ENCODE results near the gene DDX20. TPM values are rescaled to one million over a fixed set of nuclear protein-coding genes. Genes with fewer than 3 reads are reported as not detected.

DDX20 gene
- total and polyA plus RNA-seq, 2 experiments from 2014 or later, result 11.5 to 24.2 TPM

GRCh38 chr1:111776861-111777260, 21.2 kb downstream of the DDX20 start:
- no peak overlapping the region for H3K9ac ChIP-seq
- DNase-seq, result no peak
- no peak overlapping the region for H3K4me3 ChIP-seq

DNA sequence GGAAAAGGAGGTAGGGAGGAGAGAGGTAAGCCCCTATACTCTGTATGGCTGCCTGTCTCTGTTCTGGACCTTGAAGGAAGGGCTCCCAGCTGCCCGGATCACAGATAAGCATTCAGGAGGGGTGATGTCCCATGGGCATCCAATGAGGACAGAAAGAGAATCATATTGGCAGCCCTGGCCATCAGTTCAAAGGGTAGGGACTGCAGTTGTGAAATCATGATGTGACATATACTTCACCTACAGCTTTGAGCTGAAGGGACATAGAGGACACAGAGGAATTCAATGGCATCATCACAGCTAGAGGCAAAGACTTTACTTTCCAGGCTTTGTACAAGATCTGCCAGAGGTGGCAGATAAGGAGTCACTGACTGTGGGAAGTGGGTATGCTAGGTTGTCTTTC, 21.6 kb downstream of the DDX20 start:
- no peak for TF ChIP-seq EZH2phosphoT487 (IDR thresholded peaks at IDR 0.05; ENCODE audit: insufficient read depth, low read depth)
- TF ChIP-seq EZH2 (IDR thresholded peaks at IDR 0.05; ENCODE audit: insufficient read depth, poor library complexity, severe bottlenecking), result no peak
- Histone ChIP-seq H3K4me3 (no peak overlapping the region), H3K79me2 (ENCODE audit: insufficient read depth) (no peaks in the 10 kb centered on the region), H3K27me3 (replicated peaks; ENCODE audit: insufficient read depth) (no peaks in the 10 kb centered on the region), H3K9me3 (ENCODE audit: low read depth) (no peaks in the 10 kb centered on the region), H3K36me3 (ENCODE audit: low read depth) (no peaks in the 10 kb centered on the region), H3K4me1 (ENCODE audit: insufficient read depth) (peaks cover 13% of the 10 kb centered on the region), H3K9ac (no peak overlapping the region), H4K20me1 (ENCODE audit: insufficient read depth) (no peaks in the 10 kb centered on the region), H3F3A (ENCODE audit: insufficient read depth) (no peaks in the 10 kb centered on the region), H2AFZ (no peak overlapping the region), H3K9me2 (ENCODE audit: insufficient read depth) (no peaks in the 10 kb centered on the region), H3K4me2 (ENCODE audit: unreplicated experiment) (no peak overlapping the region), H3K27ac (no peak overlapping the region)
- in situ Hi-C loops (cut with MboI), result no loop called here
- 85 to 92% methylated on average over 1 of the region's 1 CpG for WGBS, 2 experiments (ENCODE audit: low coverage in 1 of 2, low lambda C conversion rate in 2 of 2, missing lambda C conversion rate in 2 of 2)
- no peak for DNase-seq

More at GRCh38 chr1:111776861-111777260, 21.2 kb downstream of the DDX20 start:
- Histone ChIP-seq H3F3A (ENCODE audit: insufficient read depth) (no peaks in the 10 kb centered on the region; the same call in 1 of the 2 replicates), H3K4me1 (ENCODE audit: insufficient read depth) (peaks cover 13% of the 10 kb centered on the region), H3K36me3 (ENCODE audit: low read depth) (no peaks in the 10 kb centered on the region), H2AFZ (no peak overlapping the region), H3K4me2 (ENCODE audit: unreplicated experiment) (no peak overlapping the region), H4K20me1 (ENCODE audit: insufficient read depth) (no peaks in the 10 kb centered on the region), H3K27me3 (replicated peaks; ENCODE audit: insufficient read depth) (no peaks in the 10 kb centered on the region), H3K79me2 (ENCODE audit: insufficient read depth) (no peaks in the 10 kb centered on the region), H3K9me3 (ENCODE audit: low read depth) (no peaks in the 10 kb centered on the region), H3K9me2 (ENCODE audit: insufficient read depth) (no peaks in the 10 kb centered on the region), H3K27ac (no peak overlapping the region)
- TF ChIP-seq EZH2 (IDR thresholded peaks at IDR 0.05; ENCODE audit: insufficient read depth, poor library complexity, severe bottlenecking), result no peak
- TF ChIP-seq EZH2phosphoT487 (IDR thresholded peaks at IDR 0.05; ENCODE audit: insufficient read depth, low read depth), result no peak
- WGBS, 2 experiments (ENCODE audit: low coverage in 1 of 2, low lambda C conversion rate in 2 of 2, missing lambda C conversion rate in 2 of 2), result 86 to 90% methylated on average over 8 of the region's 8 CpGs
- in situ Hi-C loops (cut with MboI), result no loop called here

GRCh38 chr1:111778066-111778465, 22.4 kb downstream of the DDX20 start:
- H3K27ac ChIP-seq, result no peak overlapping the region
- no peaks in the 10 kb centered on the region for H3K36me3 ChIP-seq (ENCODE audit: low read depth)
- H4K20me1 ChIP-seq (ENCODE audit: insufficient read depth), result no peaks in the 10 kb centered on the region
- no peaks in the 10 kb centered on the region for H3F3A ChIP-seq (ENCODE audit: insufficient read depth)
- WGBS, 2 experiments (ENCODE audit: low coverage in 1 of 2, low lambda C conversion rate in 2 of 2, missing lambda C conversion rate in 2 of 2), result 68% methylated on average over 6 of the region's 6 CpGs
- H3K27me3 ChIP-seq (replicated peaks; ENCODE audit: insufficient read depth), result no peaks in the 10 kb centered on the region
- no peak overlapping the region for H2AFZ ChIP-seq
- H3K4me3 ChIP-seq, result no peak overlapping the region
- TF ChIP-seq EZH2 (IDR thresholded peaks at IDR 0.05; ENCODE audit: insufficient read depth, poor library complexity, severe bottlenecking) (no peak), EZH2phosphoT487 (IDR thresholded peaks at IDR 0.05; ENCODE audit: insufficient read depth, low read depth) (no peak)
- no peaks in the 10 kb centered on the region for H3K79me2 ChIP-seq (ENCODE audit: insufficient read depth)
- DNase-seq, result no peak
- in situ Hi-C loops (cut with MboI), result no loop called here
- H3K9me3 ChIP-seq (ENCODE audit: low read depth), result no peaks in the 10 kb centered on the region
- H3K9ac ChIP-seq, result no peak overlapping the region
- H3K4me1 ChIP-seq (ENCODE audit: insufficient read depth), result peaks cover 13% of the 10 kb centered on the region
- no peak overlapping the region for H3K4me2 ChIP-seq (ENCODE audit: unreplicated experiment)
- H3K9me2 ChIP-seq (ENCODE audit: insufficient read depth), result no peaks in the 10 kb centered on the region

GRCh38 chr1:111778541-111779051, 22.9 kb downstream of the DDX20 start:
- in situ Hi-C loops (cut with MboI), result no loop called here
- Histone ChIP-seq H3K4me1 (ENCODE audit: insufficient read depth) (peaks cover 13% of the 10 kb centered on the region), H2AFZ (no peak overlapping the region), H3K4me3 (no peak overlapping the region), H3K79me2 (ENCODE audit: insufficient read depth) (no peaks in the 10 kb centered on the region), H3K27ac (no peak overlapping the region), H3K9me2 (ENCODE audit: insufficient read depth) (no peaks in the 10 kb centered on the region), H3K4me2 (ENCODE audit: unreplicated experiment) (no peak overlapping the region), H3K27me3 (replicated peaks; ENCODE audit: insufficient read depth) (no peaks in the 10 kb centered on the region), H3K9me3 (ENCODE audit: low read depth) (no peaks in the 10 kb centered on the region), H3K9ac (no peak overlapping the region), H3K36me3 (ENCODE audit: low read depth) (no peaks in the 10 kb centered on the region), H3F3A (ENCODE audit: insufficient read depth) (no peaks in the 10 kb centered on the region), H4K20me1 (ENCODE audit: insufficient read depth) (no peaks in the 10 kb centered on the region)
- DNase-seq, result no peak
- TF ChIP-seq EZH2 (IDR thresholded peaks at IDR 0.05; ENCODE audit: insufficient read depth, poor library complexity, severe bottlenecking), result no peak
- TF ChIP-seq EZH2phosphoT487 (IDR thresholded peaks at IDR 0.05; ENCODE audit: insufficient read depth, low read depth), result no peak
- 48 to 60% methylated on average over 2 of the region's 2 CpGs for WGBS, 2 experiments (ENCODE audit: low coverage in 1 of 2, low lambda C conversion rate in 2 of 2, missing lambda C conversion rate in 2 of 2)

- H3K4me3 ChIP-seq, result no peak overlapping the region
- H2AFZ ChIP-seq, result no peak overlapping the region
- no peaks in the 10 kb centered on the region for H4K20me1 ChIP-seq (ENCODE audit: insufficient read depth)
- no peak overlapping the region for H3K4me2 ChIP-seq (ENCODE audit: unreplicated experiment)
- no peak for DNase-seq
- no peaks in the 10 kb centered on the region for H3F3A ChIP-seq (ENCODE audit: insufficient read depth)
- H3K9ac ChIP-seq, result no peak overlapping the region
- WGBS, 2 experiments (ENCODE audit: low coverage in 1 of 2, low lambda C conversion rate in 2 of 2, missing lambda C conversion rate in 2 of 2), result 53 to 75% methylated on average over 2 of the region's 2 CpGs
- H3K79me2 ChIP-seq (ENCODE audit: insufficient read depth), result no peaks in the 10 kb centered on the region
- no peaks in the 10 kb centered on the region for H3K27me3 ChIP-seq (replicated peaks; ENCODE audit: insufficient read depth)
- no peak overlapping the region for H3K27ac ChIP-seq
- no peaks in the 10 kb centered on the region for H3K36me3 ChIP-seq (ENCODE audit: low read depth)
- TF ChIP-seq EZH2phosphoT487 (IDR thresholded peaks at IDR 0.05; ENCODE audit: insufficient read depth, low read depth) (no peak), EZH2 (IDR thresholded peaks at IDR 0.05; ENCODE audit: insufficient read depth, poor library complexity, severe bottlenecking) (no peak)
- in situ Hi-C loops (cut with MboI), result no loop called here
- H3K9me3 ChIP-seq (ENCODE audit: low read depth), result no peaks in the 10 kb centered on the region
- no peaks in the 10 kb centered on the region for H3K9me2 ChIP-seq (ENCODE audit: insufficient read depth)
- peaks cover 13% of the 10 kb centered on the region for H3K4me1 ChIP-seq (ENCODE audit: insufficient read depth)
Observed at GRCh38 chr1:111779546-111779945, 23.8 kb downstream of the DDX20 start.
